Lower lobe of right lung (tissue), 2 donors: ENCODE data around the gene RALBP1. TPM values are rescaled to one million over a fixed set of nuclear protein-coding genes. Genes with fewer than 3 reads are reported as not detected.
"Not testable (repeated sequence)": the region's sequence is repeated elsewhere in the genome, so short reads cannot be mapped to it uniquely, and the experiment has no call there.

Experiments
- ATAC-seq, 2 donors: fragments of 200-7000 bp; cut with Tn5 transposase; one replicate each; pipeline ENCODE4 v1.9.1; 2020 to 2022; ENCODE audit warnings: mild to moderate bottlenecking in 2 of 2, moderate library complexity in 2 of 2
- DNase-seq: peaks from one replicate; pipeline ENCODE4 v3.0.0-alpha.2; 2020
- H3K27ac ChIP-seq: fragments of 200-600 bp; one replicate; pipeline ENCODE4 v1.8.0; 2022
- H3K27me3 ChIP-seq: fragments of 200-600 bp; one replicate; pipeline ENCODE4 v1.8.0; 2022; ENCODE audit warnings: low read depth
- H3K36me3 ChIP-seq: fragments of 200-600 bp; one replicate; pipeline ENCODE4 v1.8.0; 2022; ENCODE audit warnings: mild to moderate bottlenecking
- H3K4me1 ChIP-seq: fragments of 200-600 bp; one replicate; pipeline ENCODE4 v1.8.0; 2022
- H3K4me3 ChIP-seq: fragments of 200-600 bp; one replicate; pipeline ENCODE4 v1.8.0; 2022; ENCODE audit warnings: mild to moderate bottlenecking
- H3K9me3 ChIP-seq: fragments of 200-600 bp; one replicate; pipeline ENCODE4 v1.8.0; 2022
- intact Hi-C: fragments of 100-400 bp; cut with DNase I; formaldehyde crosslinking; loops from one replicate; pipeline ENCODE4 v1.11.0; 2022
- total RNA-seq: library from RNA; stranded (reverse); fragmentation: NEBNext Ultra II Directional; extraction: Animal tissue kit (Norgen Biotek cat#: 25700); gene quantifications from one replicate; pipeline ENCODE4 v1.2.1, GENCODE V29; 2021
- TF ChIP-seq, protein P1 (sequence below): fragments of 200-600 bp; IDR thresholded peaks from one replicate; pipeline ENCODE4 v1.8.0; 2022; ENCODE audit warnings: antibody characterized with exemption, mild to moderate bottlenecking
- donor health status: DM: no; HTN: yes; CAD: no; lungs with severe emphysema.

RALBP1 gene
- total RNA-seq, 1 donor from 2014 or later: 58.1 TPM

DNA sequence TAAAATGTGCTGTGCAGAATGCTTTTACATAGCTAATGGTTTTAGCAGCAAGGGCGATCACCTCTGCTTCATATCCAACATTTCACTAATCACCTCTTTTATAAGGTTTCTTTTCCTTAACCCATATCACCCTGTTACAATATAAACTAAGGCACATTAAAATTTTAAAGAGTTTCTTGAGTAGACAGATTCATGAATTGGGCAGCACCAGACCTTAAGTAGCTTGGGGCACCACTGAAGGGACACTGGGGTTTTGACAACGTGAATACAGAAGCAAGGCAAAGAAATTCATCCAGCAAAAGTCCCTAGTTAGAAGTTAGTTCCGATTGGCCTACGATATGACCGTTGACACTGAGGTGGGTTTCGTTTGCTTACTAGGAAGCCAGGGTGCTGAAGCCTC lies 44.0 kb upstream of the RALBP1 start:
- intact Hi-C loops: no loop called here
- TF ChIP-seq, protein P1, sequence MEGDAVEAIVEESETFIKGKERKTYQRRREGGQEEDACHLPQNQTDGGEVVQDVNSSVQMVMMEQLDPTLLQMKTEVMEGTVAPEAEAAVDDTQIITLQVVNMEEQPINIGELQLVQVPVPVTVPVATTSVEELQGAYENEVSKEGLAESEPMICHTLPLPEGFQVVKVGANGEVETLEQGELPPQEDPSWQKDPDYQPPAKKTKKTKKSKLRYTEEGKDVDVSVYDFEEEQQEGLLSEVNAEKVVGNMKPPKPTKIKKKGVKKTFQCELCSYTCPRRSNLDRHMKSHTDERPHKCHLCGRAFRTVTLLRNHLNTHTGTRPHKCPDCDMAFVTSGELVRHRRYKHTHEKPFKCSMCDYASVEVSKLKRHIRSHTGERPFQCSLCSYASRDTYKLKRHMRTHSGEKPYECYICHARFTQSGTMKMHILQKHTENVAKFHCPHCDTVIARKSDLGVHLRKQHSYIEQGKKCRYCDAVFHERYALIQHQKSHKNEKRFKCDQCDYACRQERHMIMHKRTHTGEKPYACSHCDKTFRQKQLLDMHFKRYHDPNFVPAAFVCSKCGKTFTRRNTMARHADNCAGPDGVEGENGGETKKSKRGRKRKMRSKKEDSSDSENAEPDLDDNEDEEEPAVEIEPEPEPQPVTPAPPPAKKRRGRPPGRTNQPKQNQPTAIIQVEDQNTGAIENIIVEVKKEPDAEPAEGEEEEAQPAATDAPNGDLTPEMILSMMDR: no peak
- no peak for DNase-seq
- Histone ChIP-seq H3K4me3 (no peak overlapping the region), H3K4me1 (peaks cover 10% of the 10 kb centered on the region), H3K27me3 (no peaks in the 10 kb centered on the region), H3K27ac (no peak overlapping the region), H3K9me3 (no peaks in the 10 kb centered on the region), H3K36me3 (no peaks in the 10 kb centered on the region)
- ATAC-seq: no peak

DNA sequence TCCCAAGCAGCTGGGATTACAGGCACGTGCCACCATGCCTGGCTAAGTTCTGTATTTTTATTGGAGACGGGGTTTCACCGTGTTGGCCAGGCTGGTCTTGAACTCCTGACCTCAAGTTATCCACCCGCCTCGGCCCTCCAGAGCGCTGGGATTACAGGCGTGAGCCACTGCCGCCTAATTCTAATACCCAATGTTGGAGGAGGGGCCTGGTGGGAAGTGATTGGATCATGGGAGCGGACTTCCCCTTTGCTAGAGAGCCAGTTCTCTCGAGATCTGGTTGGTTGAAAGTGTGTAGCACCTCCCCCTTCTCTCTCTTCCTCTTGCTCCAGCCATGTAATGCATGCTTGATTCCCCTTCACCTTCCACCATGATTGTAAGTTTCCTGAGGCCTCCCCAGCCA lies 42.2 kb upstream of the RALBP1 start:
- H3K27ac ChIP-seq, intact Hi-C loops, H3K9me3 ChIP-seq, DNase-seq, H3K27me3 ChIP-seq, H3K36me3 ChIP-seq, H3K4me3 ChIP-seq: not testable (repeated sequence)
- peak in 1 of 2 donors; percentile 46 for ATAC-seq
- H3K4me1 ChIP-seq: peaks cover 10% of the 10 kb centered on the region

DNA sequence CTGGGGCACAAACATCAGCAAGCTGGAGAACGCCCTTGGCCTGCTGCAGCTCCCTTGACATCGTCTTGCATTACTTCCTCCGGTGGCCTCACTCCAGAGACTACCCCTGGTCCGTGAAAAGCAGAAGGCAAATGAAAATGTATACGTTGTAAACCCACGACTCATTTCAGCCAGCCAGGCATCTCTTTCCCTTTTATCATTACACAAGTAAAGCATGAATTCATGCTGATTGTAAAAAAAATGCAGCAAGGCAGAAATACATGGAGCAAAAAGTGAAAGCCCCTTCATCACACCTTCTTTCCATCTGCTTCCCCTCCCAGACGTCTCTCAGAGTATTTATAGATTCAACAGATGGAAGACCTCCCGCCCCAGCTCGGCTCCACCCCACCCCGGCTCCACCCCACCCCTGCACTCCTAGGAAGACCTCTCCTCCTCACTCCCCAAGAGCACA lies 41.6 kb upstream of the RALBP1 start:
- TF ChIP-seq, protein P1: no peak
- intact Hi-C loops: no loop called here
- ATAC-seq: peak in 1 of 2 donors; percentile 20

DNA sequence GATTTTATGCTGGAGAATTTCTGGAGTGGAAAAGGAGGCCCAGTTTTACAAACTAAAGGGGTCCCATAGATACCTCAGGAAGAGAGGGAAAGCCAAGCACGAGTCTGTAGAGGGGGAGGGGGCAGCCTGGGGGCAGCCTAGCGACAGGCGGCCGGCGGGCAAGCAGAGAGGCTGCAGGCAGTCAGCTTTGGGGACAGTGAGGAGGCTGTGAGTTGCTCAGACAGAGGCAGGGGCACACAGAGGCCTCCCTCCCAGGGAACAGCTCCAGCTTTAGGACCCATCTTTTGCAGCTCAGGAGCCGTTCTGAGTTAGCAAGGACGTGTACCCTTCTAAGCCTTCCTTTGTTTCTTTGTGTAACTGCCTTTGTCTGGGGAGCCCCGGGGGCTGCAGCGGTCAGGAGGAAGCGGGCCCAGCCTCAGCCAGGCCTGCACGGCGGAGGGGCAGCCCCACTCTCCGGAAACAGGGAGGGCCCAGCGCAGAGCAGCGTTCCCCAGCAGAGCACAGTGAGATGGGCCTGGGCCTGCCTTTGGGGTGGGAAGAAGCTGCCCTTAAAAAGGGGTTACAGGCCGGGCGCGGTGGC lies 41.1 kb upstream of the RALBP1 start:
- no peaks in the 10 kb centered on the region for H3K9me3 ChIP-seq
- no peak overlapping the region for H3K4me3 ChIP-seq
- H3K4me1 ChIP-seq: peaks cover 10% of the 10 kb centered on the region
- DNase-seq (no peak), ATAC-seq (peak in 1 of 2 donors; percentile 30)
- intact Hi-C loops: no loop called here
- TF ChIP-seq, protein P1: no peak
- no peaks in the 10 kb centered on the region for H3K36me3 ChIP-seq
- no peak overlapping the region for H3K27ac ChIP-seq
- H3K27me3 ChIP-seq: no peaks in the 10 kb centered on the region

More for the DNA sequence above, 41.6 kb upstream of the RALBP1 start:
- DNase-seq: no peak
- peaks cover 10% of the 10 kb centered on the region for H3K4me1 ChIP-seq
- H3K9me3 ChIP-seq: no peaks in the 10 kb centered on the region
- no peaks in the 10 kb centered on the region for H3K27me3 ChIP-seq
- H3K36me3 ChIP-seq: no peaks in the 10 kb centered on the region
- no peak overlapping the region for H3K4me3 ChIP-seq
- no peak overlapping the region for H3K27ac ChIP-seq

DNA sequence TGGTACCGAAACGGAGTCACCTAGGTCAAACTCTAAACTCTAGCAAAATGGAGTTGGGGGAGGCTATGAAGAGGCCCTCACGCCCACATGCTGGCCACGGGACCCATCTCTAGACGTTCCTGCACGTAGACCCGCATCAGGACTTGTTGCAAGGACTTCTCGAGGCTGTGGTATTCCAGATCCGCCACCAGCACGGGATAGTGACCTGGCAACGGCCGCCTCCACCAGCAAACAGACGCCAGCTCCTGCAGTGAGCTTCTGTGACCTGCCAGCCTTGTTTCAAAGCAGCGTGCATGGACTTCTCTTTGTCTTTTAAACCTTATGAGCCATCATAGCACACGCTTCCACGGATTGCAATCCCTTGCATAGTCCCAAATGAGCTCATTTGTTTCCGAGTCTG lies 40.3 kb upstream of the RALBP1 start:
- H3K4me1 ChIP-seq: peaks cover 10% of the 10 kb centered on the region
- H3K4me3 ChIP-seq: no peak overlapping the region
- ATAC-seq (no peak), DNase-seq (no peak)
- H3K27ac ChIP-seq: no peak overlapping the region
- H3K27me3 ChIP-seq: no peaks in the 10 kb centered on the region
- no peaks in the 10 kb centered on the region for H3K9me3 ChIP-seq
- no peaks in the 10 kb centered on the region for H3K36me3 ChIP-seq
- intact Hi-C loops: no loop called here
- TF ChIP-seq, protein P1: no peak

DNA sequence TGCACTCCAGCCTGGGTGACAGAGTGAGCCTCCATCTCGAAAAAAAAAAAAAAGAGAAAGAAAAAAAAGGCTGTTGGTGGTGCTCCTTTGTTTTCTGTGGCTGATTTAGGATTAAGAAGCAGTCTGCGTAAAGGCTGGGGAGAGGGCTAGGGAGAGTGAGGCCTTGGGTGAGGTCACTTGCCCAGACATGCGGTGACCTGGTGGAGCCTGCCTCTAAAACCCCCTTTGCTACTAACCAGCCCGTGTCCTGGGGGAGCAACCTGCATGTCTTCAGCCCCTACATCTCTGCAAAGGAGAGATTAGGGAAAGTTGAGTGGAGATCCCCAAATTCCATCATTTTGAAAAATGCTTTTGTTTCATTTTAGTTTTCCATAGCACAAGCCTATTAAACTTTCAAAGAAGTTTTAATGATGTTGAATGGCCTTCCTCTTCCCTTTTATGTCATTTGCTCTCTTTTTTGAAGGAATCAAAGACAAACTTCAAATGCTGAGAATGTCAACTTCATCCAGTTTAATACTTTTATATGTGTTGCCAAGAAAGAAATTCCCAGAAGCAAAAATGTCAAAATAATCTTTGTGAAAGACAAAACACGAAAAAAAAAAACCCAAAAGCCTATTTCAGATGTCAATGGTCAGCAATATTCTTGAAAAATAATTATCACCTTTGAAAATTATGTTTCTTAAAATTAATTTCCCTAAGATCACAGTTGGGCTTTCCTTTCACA lies 38.9 kb upstream of the RALBP1 start:
- H3K4me3 ChIP-seq: no peak overlapping the region
- H3K27me3 ChIP-seq: no peaks in the 10 kb centered on the region
- peaks cover 10% of the 10 kb centered on the region for H3K4me1 ChIP-seq
- H3K9me3 ChIP-seq: no peaks in the 10 kb centered on the region
- no peaks in the 10 kb centered on the region for H3K36me3 ChIP-seq
- ATAC-seq (no peak), DNase-seq (no peak)
- no peak overlapping the region for H3K27ac ChIP-seq
- intact Hi-C loops: no loop called here
- TF ChIP-seq, protein P1: no peak
